Transverse colon (tissue), 4 donors: ENCODE measurements around the gene CCDC177. TPM values are rescaled to one million over a fixed set of nuclear protein-coding genes. Genes with fewer than 3 reads are reported as not detected.

Experiments used
- DNase-seq: peaks from one replicate; pipeline ENCODE4 v3.0.0-alpha.2; 2019
- H3K27ac ChIP-seq, 4 donors: fragments of 200-600 bp; sonication (generic); 2 replicates each; pipeline ENCODE4 v1.5.1; 2016 to 2018; ENCODE audit warnings: inconsistent platforms in 4 of 4
- H3K27me3 ChIP-seq: fragments of 200-600 bp; sonication (generic); 2 replicates; pipeline ENCODE4 v1.5.1; 2017; ENCODE audit warnings: inconsistent platforms
- H3K36me3 ChIP-seq, 4 donors: fragments of 200-600 bp; sonication (generic); 2 replicates each; pipeline ENCODE4 v1.5.1; 2017 to 2019; ENCODE audit warnings: inconsistent platforms in 4 of 4
- H3K4me1 ChIP-seq, 4 donors: fragments of 200-600 bp; sonication (generic); 2 replicates each; pipeline ENCODE4 v1.5.1; 2017 to 2020; ENCODE audit warnings: inconsistent platforms in 4 of 4
- H3K4me3 ChIP-seq, 4 donors: fragments of 200-600 bp; sonication (generic); 1 replicate in 1 of 4; 2 replicates in 3 of 4; pipeline versions ENCODE4 v1.5.1 to v1.6.1; 2017 to 2019; ENCODE audit warnings: inconsistent platforms in 4 of 4
- H3K9me3 ChIP-seq, 2 donors: fragments of 200-600 bp; sonication (generic); 2 replicates each; pipeline ENCODE4 v1.5.1; 2017 to 2019; ENCODE audit warnings: inconsistent platforms in 2 of 2
- EP300 ChIP-seq: sonication (generic); formaldehyde crosslinking; IDR thresholded peaks from one replicate; pipeline ENCODE4 v1.6.1; 2017; ENCODE audit warnings: antibody characterized with exemption, low read depth
- POLR2A ChIP-seq: fragments of 450-650 bp; IDR thresholded peaks from one replicate; pipeline ENCODE4 v1.6.1; 2016; ENCODE audit warnings: antibody characterized with exemption, mild to moderate bottlenecking, moderate library complexity
- POLR2AphosphoS5 ChIP-seq, 3 donors: sonication (generic); formaldehyde crosslinking; IDR thresholded peaks; one replicate each; pipeline ENCODE4 v1.6.1; 2016; ENCODE audit warnings: antibody characterized with exemption in 3 of 3
- WGBS, 2 donors: methylation state at CpG; one replicate each; pipeline ENCODE4 v1.1.5; 2018; ENCODE audit warnings: low coverage in 1 of 2; 5-methylcytosine and 5-hydroxymethylcytosine counted together
- in situ Hi-C, 4 donors: fragments of 200-750 bp; cut with MboI; loops; one replicate each; pipeline versions ENCODE4 v1.15.0 to v1.15.1; 2017; ENCODE audit warnings: low sequenced_read_pairs in 3 of 4, low pct_ligation_motif_present in 1 of 4, low pct_unique_long_range_greater_than_20kb in 1 of 4
- intact Hi-C: fragments of 100-400 bp; cut with DNase I; formaldehyde crosslinking; loops from one replicate; pipeline ENCODE4 v1.15.1; 2023; ENCODE audit warnings: low total_unique reads
- total RNA-seq, 4 donors: library from RNA; depleted of rRNA; stranded (reverse); fragments of >200 nt; gene quantifications; one replicate each; pipeline ENCODE4 v1.1.0, GENCODE V29; 2016
- TF ChIP-seq, protein P1 (sequence below), 5 experiments: fragments of 200-600 bp in 3 of 5; fragments of 450-650 bp in 2 of 5; sonication (generic) in 3 of 5; IDR thresholded peaks; 1 replicate in 2 of 5; 2 replicates in 3 of 5; pipeline ENCODE4 v1.5.1; 2016 to 2017; ENCODE audit warnings: antibody characterized with exemption in 5 of 5, inconsistent platforms in 3 of 5, mild to moderate bottlenecking in 2 of 5, moderate library complexity in 1 of 5

Gene CCDC177
- total RNA-seq, 4 donors from 2014 or later: not detected

DNA sequence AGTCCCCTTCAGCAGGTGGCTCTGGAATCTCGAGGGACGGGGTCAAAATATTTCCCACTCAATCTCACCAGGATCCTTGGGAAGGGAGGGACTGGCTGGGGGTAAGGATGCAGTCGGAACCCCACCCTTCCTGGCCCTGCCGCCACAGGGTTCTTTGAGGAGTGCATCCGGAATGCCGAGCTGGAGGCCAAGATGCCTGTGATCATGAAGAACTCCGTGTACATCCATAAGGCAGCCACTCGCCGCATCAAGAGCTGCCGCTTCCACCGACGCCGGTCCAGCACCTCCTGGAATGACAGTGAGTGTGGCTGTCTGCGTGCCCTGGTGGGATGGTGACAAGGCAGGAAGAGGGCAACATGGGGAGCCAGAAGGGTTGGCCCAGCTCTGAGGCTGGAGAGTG, 47.0 kb downstream of the CCDC177 start:
- Histone ChIP-seq H3K36me3 (no peaks in the 10 kb centered on the region), H3K4me1 (peaks cover 0 to 5% (median 0%) of the 10 kb centered on the region in 4 donors), H3K27ac (no peak overlapping the region), H3K9me3 (no peaks in the 10 kb centered on the region), H3K27me3 (no peaks in the 10 kb centered on the region), H3K4me3 (no peak overlapping the region)
- TF ChIP-seq POLR2A (no peak), POLR2AphosphoS5 (IDR thresholded peaks at IDR 0.05) (no peak)
- WGBS, 2 donors: 87 to 100% methylated on average over 5 to 14 of the region's 14 CpGs
- DNase-seq: no peak
- intact Hi-C loops (no loop called here), in situ Hi-C loops (no loop called here)

DNA sequence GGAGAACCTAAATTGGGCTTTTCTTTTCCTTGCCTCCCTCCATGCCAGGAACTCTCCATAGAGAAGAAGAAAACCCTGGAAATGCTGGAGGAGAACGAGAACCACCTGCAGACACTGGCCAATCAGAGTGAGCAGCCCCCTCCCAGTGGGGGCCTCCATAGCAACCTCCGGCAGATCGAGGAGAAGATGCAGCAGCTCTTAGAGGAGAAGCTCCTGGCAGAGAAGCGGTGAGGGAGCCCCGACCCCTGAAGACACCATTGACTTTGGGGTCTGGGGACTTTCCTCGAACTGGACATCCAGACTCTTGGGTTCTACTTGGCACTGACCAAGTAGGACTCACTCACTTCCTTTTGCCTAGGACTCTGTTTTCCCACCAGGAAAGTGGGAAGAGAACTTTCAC, 48.8 kb downstream of the CCDC177 start:
- Histone ChIP-seq H3K4me1 (no peaks in the 10 kb centered on the region), H3K36me3 (no peaks in the 10 kb centered on the region), H3K27ac (no peak overlapping the region), H3K9me3 (no peaks in the 10 kb centered on the region), H3K4me3 (no peak overlapping the region), H3K27me3 (no peaks in the 10 kb centered on the region)
- WGBS, 2 donors: 76 to 86% methylated on average over 2 to 6 of the region's 6 CpGs
- in situ Hi-C loops (no loop called here), intact Hi-C loops (no loop called here)
- TF ChIP-seq POLR2AphosphoS5 (IDR thresholded peaks at IDR 0.05): no peak
- no peak for TF ChIP-seq EP300
- TF ChIP-seq, protein P1, sequence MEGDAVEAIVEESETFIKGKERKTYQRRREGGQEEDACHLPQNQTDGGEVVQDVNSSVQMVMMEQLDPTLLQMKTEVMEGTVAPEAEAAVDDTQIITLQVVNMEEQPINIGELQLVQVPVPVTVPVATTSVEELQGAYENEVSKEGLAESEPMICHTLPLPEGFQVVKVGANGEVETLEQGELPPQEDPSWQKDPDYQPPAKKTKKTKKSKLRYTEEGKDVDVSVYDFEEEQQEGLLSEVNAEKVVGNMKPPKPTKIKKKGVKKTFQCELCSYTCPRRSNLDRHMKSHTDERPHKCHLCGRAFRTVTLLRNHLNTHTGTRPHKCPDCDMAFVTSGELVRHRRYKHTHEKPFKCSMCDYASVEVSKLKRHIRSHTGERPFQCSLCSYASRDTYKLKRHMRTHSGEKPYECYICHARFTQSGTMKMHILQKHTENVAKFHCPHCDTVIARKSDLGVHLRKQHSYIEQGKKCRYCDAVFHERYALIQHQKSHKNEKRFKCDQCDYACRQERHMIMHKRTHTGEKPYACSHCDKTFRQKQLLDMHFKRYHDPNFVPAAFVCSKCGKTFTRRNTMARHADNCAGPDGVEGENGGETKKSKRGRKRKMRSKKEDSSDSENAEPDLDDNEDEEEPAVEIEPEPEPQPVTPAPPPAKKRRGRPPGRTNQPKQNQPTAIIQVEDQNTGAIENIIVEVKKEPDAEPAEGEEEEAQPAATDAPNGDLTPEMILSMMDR (IDR thresholded peaks at IDR 0.05): no peak
- no peak for TF ChIP-seq POLR2A
- DNase-seq: no peak

DNA sequence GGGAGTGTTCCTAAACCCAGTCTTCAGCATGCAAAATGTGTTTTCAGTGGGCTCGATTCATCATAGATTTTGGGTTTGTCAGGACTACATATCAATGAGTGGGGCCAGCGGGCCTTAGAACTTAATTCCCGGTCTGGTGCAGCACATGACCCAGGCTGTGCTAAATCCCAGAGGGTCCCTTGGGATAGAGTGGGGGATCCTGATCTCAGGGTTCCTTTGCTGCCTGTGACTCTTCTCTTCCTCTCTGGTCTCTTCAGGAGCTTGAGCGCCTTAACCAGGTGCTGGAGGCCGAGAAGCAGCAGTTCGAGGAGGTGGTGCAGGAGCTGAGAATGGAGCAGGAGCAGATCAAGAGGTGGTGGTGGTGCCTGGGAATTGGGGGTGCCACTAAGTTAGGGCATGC, 52.6 kb downstream of the CCDC177 start:
- DNase-seq: no peak
- no peak overlapping the region for H3K4me3 ChIP-seq
- TF ChIP-seq EP300: no peak
- TF ChIP-seq POLR2AphosphoS5 (IDR thresholded peaks at IDR 0.05): no peak
- TF ChIP-seq POLR2A: no peak
- TF ChIP-seq, protein P1 (IDR thresholded peaks at IDR 0.05): no peak
- no peak overlapping the region for H3K27ac ChIP-seq
- 92% methylated on average over 6 of the region's 6 CpGs; no CpG with 5 or more reads in 1 of the 2 donors for WGBS, 2 donors
- intact Hi-C loops: no loop called here
- no peaks in the 10 kb centered on the region for H3K27me3 ChIP-seq
- H3K9me3 ChIP-seq: no peaks in the 10 kb centered on the region
- in situ Hi-C loops: no loop called here
- H3K4me1 ChIP-seq: no peaks in the 10 kb centered on the region
- H3K36me3 ChIP-seq: no peaks in the 10 kb centered on the region

Other genes with a start within 250 kb of the CCDC177 start
- gene ERH, start 176.6 kb downstream of the CCDC177 start, total RNA-seq: 10 to 100 TPM; 11.6 to 52.7 (median 30.4) TPM
- 100 to 1,000 TPM in 1 of 4 donors, 10 to 100 TPM in 3; 24.5 to 103 (median 72.2) TPM for gene SLC39A9, start 176.2 kb downstream of the CCDC177 start, total RNA-seq
- gene PLEKHD1, start 90.1 kb downstream of the CCDC177 start, total RNA-seq: under 1 TPM in 2 of 4 donors, not detected in 2; 0.14 to 0.16 TPM
- 100 to 1,000 TPM in 2 of 4 donors, 10 to 100 TPM in 2; 29.1 to 159 (median 95.0) TPM for gene SUSD6, start 36.7 kb upstream of the CCDC177 start, total RNA-seq
- 100 to 1,000 TPM; 255 to 557 (median 471) TPM for gene SRSF5, start 192.3 kb upstream of the CCDC177 start, total RNA-seq
- under 1 TPM in 1 of 4 donors, not detected in 3; 0.27 TPM for gene SLC10A1, start 222.4 kb upstream of the CCDC177 start, total RNA-seq